ENCODE measurements around the gene WBP2.
"Not testable (repeated sequence)": the region's sequence is repeated elsewhere in the genome, so short reads cannot be mapped to it uniquely, and the experiment has no call there.

Gene WBP2

DNA sequence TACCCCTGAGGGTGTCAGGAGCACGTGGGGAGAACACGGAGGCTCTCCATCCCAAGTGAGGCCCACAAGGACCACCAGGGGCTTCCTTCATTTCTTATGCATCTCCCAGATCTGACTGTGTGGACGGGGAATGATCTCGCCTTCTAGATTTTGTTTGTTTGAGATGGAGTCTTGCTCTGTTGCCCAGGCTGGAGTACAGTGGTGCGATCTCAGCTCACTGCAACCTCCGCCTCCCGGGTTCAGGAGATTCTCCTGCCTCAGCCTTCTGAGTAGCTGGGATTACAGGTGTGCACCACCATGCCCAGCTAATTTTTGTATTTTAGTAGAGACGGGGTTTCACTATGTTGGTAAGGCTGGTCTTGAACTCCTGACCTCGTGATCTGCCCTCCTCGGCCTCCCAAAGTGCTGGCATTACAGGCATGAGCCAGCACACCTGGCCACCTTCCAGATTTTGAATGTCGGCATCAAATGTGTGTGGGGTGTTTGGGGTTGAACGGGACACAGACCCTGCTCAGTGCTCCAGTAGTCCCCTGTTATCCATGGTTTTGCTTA, 13.7 kb upstream of the WBP2 start:
- not testable (repeated sequence) for DNase-seq (ENCODE audit: low spot score)

DNA sequence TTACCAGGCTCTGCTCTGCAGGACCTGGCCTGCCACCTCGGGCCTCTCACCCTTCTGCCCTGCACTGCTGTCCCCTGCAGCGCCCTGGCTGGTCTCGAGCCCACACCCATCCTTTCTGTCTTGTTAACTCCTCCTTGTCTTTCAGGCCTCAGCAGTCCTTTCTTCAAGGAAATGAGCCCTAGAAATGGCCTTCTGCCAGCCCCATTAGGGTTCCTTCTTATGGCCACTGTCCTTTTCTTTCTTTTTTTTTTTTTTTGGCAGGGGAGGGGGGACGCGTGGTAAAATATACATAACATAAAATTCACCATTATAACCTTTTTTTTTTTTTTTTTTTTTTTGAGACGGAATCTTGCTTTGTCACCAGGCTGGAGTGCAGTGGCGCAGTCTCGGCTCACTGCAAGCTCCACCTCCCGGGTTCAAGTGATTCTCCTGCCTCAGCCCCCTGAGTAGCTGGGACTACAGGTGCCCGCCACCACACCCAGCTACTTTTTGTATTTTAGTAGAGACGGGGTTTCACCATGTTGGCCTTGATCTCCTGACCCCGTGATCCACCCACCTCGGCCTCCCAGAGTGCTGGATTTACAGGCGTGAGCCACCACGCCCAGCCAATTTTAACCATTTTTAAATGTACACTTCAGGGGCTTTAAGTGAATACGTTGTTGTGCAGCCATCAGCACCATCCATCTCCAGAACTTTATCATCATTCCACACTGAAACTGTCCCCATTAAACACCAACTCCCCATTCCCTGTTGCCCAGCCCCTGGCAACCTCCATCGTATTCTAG, 10.5 kb upstream of the WBP2 start:
- DNase-seq (ENCODE audit: low spot score) = not testable (repeated sequence)

DNA sequence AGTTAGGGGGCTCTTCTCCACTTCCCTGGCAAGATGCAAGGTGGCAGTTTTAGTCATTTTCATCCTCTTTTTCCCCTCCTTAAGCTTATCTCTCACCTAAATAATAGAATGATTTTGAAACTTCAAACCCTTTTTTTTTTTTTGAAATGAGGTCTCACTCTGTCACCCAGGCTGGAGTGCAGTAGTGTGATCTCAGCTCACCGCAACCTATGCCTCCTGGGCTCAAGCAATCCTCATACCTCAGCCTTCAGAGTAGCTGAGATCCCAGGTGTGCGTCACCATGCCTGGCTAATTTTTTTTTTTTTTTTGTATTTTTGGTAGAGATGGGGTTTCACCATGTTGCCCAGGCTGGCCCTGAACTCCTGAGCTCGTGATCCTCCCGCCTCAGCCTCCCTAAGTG, 9.8 kb upstream of the WBP2 start:
- not testable (repeated sequence) for DNase-seq (ENCODE audit: low spot score)

DNA sequence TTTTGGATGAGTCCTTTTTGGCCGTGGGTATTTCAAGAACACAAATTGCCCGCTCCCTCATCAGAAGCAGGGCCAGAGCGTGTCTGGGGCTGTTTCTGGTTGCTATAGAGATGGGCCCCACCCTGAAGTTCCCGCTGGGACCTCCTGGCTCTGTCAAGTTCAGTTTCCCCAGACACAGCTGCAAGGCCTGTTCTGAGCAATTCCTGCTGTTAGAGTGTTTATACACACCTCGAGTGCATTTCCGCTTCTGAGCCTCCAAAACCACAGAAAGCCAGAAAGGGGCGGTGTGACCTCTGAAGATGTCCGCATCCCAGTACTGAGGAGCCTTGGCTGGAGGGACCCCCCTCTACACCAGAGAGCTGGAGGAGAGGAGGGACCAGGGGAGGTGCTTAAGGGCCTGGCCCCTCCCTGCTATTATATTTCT, 9.3 kb upstream of the WBP2 start:
- DNase-seq (ENCODE audit: low spot score) = peak; percentile 51

DNA sequence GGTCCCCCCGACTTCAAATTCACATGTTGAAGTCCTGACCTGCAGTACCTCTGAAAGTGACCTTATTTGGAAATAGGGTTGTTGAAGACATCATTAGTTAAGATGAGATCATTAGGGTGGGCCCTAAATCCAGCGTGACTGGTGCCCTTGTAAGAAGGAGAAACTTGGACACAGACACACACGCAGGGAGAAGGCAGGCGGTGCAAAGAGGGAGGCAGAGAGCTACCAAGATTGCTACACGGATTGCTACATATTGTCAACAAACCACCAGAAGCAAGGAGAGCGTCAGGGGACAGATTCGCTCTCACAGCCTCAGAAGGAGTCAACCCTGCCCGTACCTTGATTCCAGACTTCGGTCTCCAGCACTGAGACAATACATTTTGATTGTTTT, 6.8 kb upstream of the WBP2 start:
- DNase-seq (ENCODE audit: low spot score) = no peak

DNA sequence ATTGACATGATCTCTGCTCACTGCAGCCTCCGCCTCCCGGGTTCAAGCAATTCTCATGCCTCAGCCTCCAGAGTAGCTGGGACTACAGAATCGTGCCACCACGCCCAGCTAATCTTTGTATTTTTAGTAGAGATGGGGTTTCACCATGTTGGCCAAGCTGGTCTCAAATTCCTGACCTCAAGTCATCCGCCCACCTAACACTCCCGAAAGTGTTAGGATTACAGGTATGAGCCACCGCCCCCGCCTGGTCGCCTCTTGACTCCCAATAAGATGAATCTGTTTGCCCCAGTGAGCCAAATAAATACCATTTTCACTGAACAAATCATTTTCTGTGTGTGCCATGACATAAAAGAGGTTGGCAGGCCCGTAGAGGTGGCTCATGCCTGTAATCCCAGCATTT, 4.2 kb upstream of the WBP2 start:
- not testable (repeated sequence) for DNase-seq (ENCODE audit: low spot score)

DNA sequence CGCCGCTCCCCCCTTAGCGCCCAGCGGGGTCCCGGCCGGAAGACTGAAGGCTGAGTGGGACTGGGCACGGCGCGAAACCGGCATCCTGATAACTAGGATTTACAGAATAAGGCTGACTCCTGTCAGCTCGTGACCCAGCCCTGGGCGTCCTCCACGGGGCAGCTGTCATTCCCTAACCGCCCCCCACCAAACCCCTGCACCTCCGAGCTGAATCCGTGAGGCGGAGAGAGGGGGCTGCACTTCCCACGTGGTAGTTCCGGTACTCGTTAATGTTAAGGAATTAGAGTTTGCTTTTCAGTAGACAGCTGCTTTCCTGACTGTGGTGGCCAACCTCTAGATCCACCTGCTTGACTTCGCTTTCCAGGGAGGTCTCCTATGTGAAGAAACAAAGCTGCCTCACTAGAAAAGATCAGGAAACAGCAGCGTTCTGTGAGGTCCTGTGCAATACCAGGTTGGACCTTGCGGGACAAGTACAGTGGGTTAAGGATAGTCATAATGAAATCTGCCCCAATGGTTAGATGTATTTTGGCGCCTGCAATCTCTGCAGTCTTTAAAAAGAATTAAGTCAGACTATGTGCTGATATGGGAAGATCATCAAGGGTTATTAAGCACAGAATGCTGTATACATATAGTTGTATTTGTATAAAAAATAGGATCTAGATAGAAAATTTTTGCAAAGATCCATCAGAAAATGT, 1.1 kb upstream of the WBP2 start:
- no peak for DNase-seq (ENCODE audit: low spot score)

DNA sequence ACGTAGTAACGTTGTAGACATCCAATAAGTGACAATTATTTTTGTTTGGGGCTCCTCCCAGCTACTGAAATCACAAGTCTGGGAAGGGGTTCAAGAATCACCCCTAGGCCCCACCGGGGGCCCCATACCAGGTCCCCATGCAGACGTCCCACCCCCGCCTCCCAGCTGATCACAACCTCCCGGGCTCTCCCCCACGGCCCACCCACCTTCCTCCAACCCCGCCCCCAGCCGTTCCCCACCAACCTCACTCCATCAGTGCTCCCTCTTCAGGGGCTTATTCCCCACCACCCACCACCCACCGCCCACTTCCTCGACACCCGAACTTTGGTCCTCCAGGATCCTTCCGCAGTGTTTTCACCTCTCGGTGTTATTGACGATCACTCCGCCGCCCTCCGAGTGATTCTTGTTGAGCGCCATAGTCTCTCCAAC, 240 bp downstream of the WBP2 start:
- peak; percentile 58 for DNase-seq (ENCODE audit: low spot score)

DNA sequence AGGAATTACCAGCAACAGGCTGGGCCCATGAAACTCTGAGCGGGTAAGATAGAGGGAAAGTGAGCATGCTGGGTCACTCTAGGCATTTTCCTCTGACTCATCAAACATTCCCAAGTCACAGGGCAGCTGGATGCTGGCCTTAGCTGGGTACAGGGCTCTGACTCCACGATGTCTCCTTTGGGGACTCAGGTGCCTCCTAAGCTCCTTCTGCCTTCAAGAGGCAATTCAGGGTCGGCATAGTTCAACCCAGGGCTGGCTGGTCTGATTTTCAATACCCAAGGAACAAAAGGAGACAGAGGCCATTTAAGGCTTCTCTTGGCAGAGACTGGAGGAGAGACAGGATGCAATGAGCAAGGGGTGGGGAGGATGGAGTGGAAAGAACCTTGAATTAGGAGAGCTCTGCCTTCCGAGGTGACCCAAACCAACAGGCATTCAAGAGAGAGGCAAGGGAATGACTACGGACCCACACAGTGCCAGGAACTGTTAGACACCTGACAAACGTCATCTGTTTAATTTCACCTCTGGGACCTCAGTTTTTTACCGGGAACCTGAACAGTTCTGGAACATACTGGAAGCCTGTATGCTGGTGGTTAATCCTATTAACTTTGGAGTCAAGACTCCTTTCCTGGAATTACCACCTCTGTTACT, 910 bp downstream of the WBP2 start:
- no peak for DNase-seq (ENCODE audit: low spot score)

DNA sequence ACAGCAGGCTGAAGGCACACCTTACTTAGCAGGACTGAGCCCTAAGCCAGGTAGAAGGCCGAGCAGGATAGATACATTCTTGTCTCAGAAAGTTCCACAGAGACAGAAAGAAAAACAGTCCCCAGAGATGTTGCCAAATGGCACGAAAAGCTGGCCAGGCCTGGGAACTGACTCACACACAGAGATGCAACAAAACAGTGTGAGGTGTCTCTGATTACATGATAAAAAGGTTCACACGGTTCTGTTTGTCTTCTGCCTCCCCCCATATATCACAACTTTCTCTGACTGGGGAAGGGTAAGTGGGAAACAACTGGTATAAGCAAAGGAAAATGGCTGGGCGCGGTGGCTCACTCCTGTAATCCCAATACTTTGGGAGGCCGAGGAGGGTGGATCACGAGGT, 1.7 kb downstream of the WBP2 start:
- no peak for DNase-seq (ENCODE audit: low spot score)

DNA sequence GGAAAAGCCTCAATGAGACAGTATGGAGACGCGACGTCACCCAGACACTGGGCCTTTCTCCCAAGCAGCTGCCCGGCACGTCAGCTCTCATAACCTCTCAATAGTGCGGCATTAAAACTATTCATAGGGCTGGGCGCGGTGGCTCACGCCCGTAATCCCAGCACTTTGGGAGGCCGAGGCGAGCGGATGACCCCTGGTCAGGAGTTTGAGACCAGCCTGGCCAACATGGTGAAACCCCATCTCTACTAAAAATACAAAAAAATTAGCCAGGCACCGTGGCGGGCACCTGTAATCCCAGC, 3.5 kb downstream of the WBP2 start:
- not testable (repeated sequence) for DNase-seq (ENCODE audit: low spot score)

DNA sequence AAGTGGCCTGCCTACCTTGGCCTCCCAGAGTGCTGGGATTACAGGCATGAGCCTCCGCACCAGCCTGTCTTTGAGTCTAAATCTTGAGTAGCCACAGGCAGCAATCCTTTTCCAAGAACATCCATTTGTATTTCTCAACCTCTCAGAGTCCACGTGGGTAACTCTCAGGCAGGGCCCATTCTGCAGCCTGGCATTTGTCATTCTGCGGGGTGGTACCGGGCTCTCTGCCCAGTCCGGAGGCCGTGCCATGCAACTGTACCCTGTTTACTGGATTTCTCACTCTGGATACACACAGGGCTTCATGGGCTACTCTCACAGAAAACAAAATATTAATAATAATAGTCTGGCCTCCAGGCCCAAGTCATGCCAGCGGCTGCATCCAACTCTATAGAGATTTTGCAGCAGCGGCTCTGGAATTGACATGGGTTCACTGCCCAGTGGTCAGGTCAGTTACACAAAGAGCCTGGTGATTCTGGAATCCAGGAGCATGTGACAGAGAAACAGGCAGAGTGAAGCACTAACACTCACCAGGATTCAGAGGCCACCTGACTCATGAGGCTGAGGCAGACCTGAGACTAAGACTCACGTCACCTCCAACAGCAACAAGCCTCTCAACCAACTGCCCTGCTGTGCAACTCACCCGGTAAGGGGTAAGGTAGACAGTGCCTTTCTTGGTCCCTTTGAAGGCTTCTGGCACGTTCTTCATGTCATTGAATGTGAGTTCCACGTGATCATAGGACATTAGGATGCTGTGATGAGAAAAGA, 4.0 kb downstream of the WBP2 start:
- no peak for DNase-seq (ENCODE audit: low spot score)

DNA sequence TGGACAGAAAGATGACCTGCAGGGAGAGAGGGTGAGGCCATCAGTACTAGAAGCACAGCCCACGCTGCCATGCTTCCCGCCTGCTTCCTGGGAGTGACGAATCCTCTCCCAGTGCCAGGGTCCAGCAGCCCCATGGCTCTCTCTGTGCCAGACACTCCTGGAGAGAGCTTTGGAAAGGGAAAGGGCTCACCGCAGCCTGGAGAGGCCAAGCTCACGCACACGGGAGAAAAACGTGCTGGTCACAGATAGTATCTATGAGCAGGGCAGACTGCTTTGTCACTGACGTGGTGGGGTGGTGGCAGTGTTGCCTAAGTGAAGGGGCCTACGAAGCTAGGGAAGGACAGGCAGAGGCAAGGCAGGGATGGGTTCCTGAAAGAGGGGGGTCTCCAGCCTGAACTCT, 5.4 kb downstream of the WBP2 start:
- DNase-seq (ENCODE audit: low spot score) = no peak

DNA sequence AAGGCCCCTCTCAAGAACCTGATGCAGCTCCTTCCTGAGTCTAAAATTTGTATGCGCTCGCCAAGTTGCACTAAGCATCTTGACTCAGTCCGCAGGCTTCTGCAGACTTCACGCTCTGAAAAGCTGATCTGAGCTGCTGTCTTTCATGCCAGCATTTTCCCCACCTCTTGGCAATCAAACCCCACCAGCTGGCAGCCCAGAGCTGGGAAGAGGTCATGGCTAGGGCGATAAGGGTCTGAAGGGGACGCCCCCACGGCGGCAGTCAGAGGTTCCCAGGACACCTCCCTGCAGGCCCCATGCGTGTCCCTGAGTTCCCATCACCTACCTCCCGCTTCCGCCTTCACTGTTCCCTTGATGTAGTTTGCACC, 5.9 kb downstream of the WBP2 start:
- DNase-seq (ENCODE audit: low spot score) = no peak

DNA sequence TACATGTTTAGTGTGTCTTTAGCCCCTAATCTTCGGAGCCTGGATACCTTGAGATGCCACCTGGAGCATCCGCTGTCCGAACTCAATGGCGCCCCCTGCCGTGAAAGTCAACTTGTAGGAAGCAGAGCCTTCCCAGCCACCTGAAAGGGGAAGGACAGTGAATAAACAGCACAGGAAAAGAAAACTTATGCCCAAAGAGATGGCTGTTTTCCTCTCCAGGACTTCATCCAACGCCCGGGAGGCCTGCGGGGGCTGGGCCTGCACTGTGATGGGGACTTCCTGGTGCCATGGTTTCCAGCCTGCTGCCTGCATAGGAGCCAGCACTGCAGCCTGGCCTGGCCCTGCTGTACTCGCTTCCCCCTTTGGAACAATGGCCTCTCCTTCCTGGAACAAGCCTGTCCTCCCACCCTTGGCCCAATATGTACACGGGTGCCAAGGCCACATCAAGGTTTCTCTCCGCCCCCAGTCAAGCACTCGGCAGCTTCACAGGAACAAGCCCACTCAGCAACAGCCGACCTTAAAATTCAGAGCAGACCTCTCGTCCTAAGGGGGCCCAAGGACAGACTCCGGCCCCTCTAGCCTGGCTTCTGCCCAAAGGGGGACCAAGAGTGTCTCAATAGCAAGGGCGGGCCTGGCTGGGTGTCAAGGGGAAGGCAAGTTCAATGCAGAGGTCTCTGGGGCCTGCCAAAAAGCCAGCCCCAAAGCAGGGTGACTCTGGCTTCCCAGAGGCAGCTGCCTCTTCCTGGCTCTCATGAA, 6.4 kb downstream of the WBP2 start:
- peak; percentile 63 for DNase-seq (ENCODE audit: low spot score)

DNA sequence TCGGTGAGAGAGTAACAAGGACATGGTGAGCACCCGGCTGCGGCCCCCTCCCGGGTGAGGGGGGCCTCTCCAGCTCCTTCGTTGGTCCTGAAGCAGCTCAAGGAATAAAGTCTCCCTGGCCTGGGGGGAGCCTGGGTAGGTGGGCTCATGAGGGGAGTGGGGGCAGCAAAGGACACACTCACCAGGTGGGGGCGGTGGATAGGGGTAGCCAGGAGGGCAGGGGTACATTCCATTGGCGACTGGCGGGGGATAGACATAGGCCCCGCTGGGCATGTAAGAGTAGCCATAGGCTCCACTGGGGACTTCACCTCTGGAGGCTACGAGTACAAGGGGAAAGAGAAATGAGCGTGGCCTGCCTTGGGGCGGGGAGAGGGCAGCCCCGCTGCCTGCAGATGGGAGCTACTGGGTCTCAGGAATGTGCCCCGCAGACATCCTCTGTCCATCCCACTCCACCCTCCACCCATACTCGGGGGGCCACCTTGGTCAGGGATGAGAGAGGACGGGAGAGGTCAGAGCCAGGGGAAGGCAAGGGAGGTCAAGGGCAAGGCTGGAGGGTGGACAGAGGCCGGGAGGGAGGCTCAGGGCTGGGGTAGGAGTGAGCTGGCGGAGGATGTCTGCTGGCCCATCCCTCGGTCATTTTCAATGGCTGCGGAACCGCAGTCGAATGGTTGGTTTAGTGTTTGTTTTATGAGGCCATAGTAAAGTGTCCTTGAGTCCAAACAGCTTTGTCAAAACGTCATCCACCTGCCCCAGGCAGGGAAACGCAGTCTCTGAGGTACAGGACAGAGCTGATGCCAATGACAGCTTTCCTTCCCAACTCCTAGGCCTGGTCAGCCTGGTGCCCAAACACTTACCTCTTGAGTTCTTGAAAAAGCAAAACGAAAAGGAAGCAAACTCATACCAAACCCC, 7.3 kb downstream of the WBP2 start:
- no peak for DNase-seq (ENCODE audit: low spot score)

DNA sequence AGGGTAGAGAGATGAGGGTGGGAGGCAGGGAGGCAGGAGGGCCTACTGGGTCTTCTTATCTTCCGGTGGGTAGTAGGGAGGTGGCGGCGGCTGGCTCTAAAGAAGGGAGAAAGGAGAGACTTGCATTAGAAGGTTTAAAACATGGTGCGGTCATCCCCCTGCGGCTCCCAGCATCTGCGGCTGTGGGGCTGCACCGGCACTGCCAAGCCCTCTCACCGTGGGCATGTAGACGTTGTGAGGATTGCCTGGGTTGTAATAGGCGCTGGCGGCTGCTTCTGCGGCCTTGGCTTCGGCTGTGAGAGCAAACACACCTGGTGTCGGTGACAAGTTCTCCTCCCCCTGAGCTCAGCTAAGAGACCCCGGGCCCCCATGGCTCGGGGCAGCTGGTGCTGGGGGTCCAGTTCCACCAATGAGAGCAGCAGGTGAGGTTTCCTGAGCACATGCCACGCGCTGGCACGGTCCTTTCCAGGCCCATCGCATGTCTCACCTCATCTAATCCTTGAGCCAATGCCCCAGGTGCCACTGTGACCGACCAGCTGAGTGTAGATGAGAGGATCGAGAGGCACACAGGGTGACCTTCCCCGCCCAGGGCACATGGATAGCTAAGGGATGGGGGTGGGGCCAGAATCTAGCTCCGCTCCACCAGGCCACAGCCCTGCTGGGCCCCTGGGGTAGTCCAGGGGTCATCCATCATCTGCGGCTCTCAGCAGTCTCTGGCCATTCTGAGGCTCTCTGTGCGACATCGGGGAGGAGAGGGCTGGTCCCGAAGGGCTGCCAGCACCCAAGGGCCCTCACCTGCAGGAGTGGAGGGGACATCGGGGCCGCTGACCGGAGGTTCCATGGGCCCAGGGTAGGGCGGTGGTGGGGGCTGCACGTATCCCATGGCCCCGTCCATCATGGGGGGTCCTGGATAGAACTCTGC, 8.2 kb downstream of the WBP2 start:
- DNase-seq (ENCODE audit: low spot score) = no peak

DNA sequence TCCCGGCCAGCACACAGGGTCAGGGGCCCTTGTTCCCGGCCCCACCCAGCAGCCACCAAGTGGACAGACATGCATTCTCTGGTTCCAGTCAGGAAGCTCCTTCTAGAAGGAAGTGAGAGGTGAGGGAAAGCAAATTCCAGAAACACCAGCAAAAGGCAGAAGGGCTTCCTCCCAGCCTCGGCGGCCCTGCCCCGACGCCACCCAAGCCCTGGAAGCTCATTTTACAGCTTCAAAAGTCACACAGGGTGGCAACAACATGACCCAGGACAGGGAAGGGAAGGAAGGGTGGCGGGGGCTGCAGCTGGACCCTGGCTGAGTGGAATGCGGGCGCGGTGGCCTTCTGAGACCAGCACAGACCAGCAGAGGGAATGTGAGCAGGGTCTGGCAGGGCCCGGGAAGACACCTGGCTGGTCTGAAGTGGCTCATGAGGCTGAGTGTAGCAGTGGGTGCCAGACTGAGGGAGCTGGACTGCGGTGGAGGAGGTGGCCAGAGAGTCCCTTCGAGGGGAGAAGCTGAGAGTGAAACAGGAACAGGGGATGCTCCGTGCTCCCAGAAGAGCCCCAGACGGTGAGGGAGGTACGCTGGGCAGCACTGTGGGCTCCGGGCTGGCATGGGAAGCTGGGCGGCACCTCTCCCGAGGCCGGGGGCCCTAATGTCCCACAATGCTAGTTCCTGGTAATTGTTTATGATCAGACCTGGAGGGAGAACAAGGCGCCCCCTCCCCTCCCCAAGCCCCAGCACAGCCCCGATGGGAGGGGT, 9.0 kb downstream of the WBP2 start:
- DNase-seq (ENCODE audit: low spot score) = no peak
